H9 (cell line): ENCODE data around the gene INHBC. TPM values are rescaled to one million over a fixed set of nuclear protein-coding genes. Genes with fewer than 3 reads are reported as not detected.

ENCODE experiments used
- DNase-seq: peaks from one replicate; pipeline ENCODE4 v3.0.0-alpha.2; 2017
- H2AFZ ChIP-seq: one replicate; pipeline ENCODE4 v1.6.1; 2013; ENCODE audit warnings: mild to moderate bottlenecking, low read length, control low read depth, moderate library complexity
- H2AK5ac ChIP-seq: 2 replicates; pipeline ENCODE4 v1.6.1; 2013; ENCODE audit warnings: low read length, control low read depth, mixed read lengths; ENCODE audit not compliant: insufficient read length
- H2BK120ac ChIP-seq: one replicate; pipeline ENCODE4 v1.6.1; 2013; ENCODE audit warnings: low read depth, mild to moderate bottlenecking, low read length, control low read depth, inconsistent platforms; ENCODE audit not compliant: poor library complexity, severe bottlenecking
- H2BK12ac ChIP-seq: 2 replicates; pipeline ENCODE4 v1.6.1; 2013; ENCODE audit warnings: low read length, control low read depth, mixed read lengths, low read depth; ENCODE audit not compliant: insufficient read length
- H2BK15ac ChIP-seq: 2 replicates; pipeline ENCODE4 v1.6.1; 2013; ENCODE audit warnings: low read depth, low read length, control low read depth
- H2BK20ac ChIP-seq: one replicate; pipeline ENCODE4 v1.6.1; 2013; ENCODE audit warnings: low read depth, mild to moderate bottlenecking, low read length, control low read depth, inconsistent platforms; ENCODE audit not compliant: poor library complexity, severe bottlenecking
- H2BK5ac ChIP-seq: 2 replicates; pipeline ENCODE4 v1.6.1; 2013; ENCODE audit warnings: low read length, control low read depth, mixed read lengths; ENCODE audit not compliant: insufficient read length
- H3K14ac ChIP-seq: 2 replicates; pipeline ENCODE4 v1.6.1; 2013; ENCODE audit warnings: low read length, control low read depth; ENCODE audit not compliant: insufficient read depth
- H3K18ac ChIP-seq: 2 replicates; pipeline ENCODE4 v1.6.1; 2013; ENCODE audit warnings: low read depth, mild to moderate bottlenecking, mixed read lengths, low read length, control low read depth; ENCODE audit not compliant: insufficient read length
- H3K23ac ChIP-seq: 2 replicates; pipeline ENCODE4 v1.6.1; 2013; ENCODE audit warnings: low read length, control low read depth, mixed read lengths, low read depth; ENCODE audit not compliant: insufficient read length
- H3K23me2 ChIP-seq: 2 replicates; pipeline ENCODE4 v1.6.1; 2013; ENCODE audit warnings: low read depth, mild to moderate bottlenecking, mixed read lengths, low read length, control low read depth; ENCODE audit not compliant: insufficient read length, poor library complexity, severe bottlenecking
- H3K27ac ChIP-seq: 2 replicates; pipeline ENCODE4 v1.5.1; 2013; ENCODE audit warnings: low read length, control low read depth, mixed read lengths, low read depth; ENCODE audit not compliant: insufficient read length
- H3K27me3 ChIP-seq: 2 replicates; pipeline ENCODE4 v1.6.1; 2013; ENCODE audit warnings: low read length, control low read depth, inconsistent platforms; ENCODE audit not compliant: insufficient read depth
- H3K4ac ChIP-seq: 2 replicates; pipeline ENCODE4 v1.6.1; 2013; ENCODE audit warnings: low read depth, mild to moderate bottlenecking, control low read depth, inconsistent platforms, low read length, moderate library complexity
- H3K4me1 ChIP-seq: 2 replicates; pipeline ENCODE4 v1.6.1; 2013; ENCODE audit warnings: low read length, control low read depth, inconsistent platforms; ENCODE audit not compliant: insufficient read depth
- H3K4me2 ChIP-seq: 2 replicates; pipeline ENCODE4 v1.6.1; 2013; ENCODE audit warnings: low read length, control low read depth, mixed read lengths; ENCODE audit not compliant: insufficient read length, insufficient read depth
- H3K56ac ChIP-seq: 2 replicates; pipeline ENCODE4 v1.6.1; 2013; ENCODE audit warnings: low read depth, mild to moderate bottlenecking, mixed read lengths, low read length, control low read depth; ENCODE audit not compliant: insufficient read length
- H3K79me1 ChIP-seq: 2 replicates; pipeline ENCODE4 v1.6.1; 2013; ENCODE audit warnings: low read depth, mild to moderate bottlenecking, moderate library complexity, low read length, control low read depth, inconsistent platforms; ENCODE audit not compliant: insufficient read depth, poor library complexity, severe bottlenecking
- H3K79me2 ChIP-seq: 2 replicates; pipeline ENCODE4 v1.6.1; 2013; ENCODE audit warnings: low read length, control low read depth, inconsistent platforms; ENCODE audit not compliant: insufficient read depth
- H3K9ac ChIP-seq: 2 replicates; pipeline ENCODE4 v1.6.1; 2013; ENCODE audit warnings: low read length, control low read depth, mixed read lengths; ENCODE audit not compliant: insufficient read length; ENCODE audit errors: extremely low read depth
- H3K9me3 ChIP-seq: one replicate; pipeline ENCODE4 v1.6.1; 2013; ENCODE audit warnings: low read depth, low read length, inconsistent platforms; ENCODE audit not compliant: control insufficient read depth
- H3T11ph ChIP-seq: one replicate; pipeline ENCODE4 v1.6.1; 2013; ENCODE audit warnings: mild to moderate bottlenecking, low read length, control low read depth, inconsistent platforms
- H4K20me1 ChIP-seq: one replicate; pipeline ENCODE4 v1.6.1; 2013; ENCODE audit not compliant: control insufficient read depth, insufficient read length, insufficient read depth
- H4K5ac ChIP-seq: 2 replicates; pipeline ENCODE4 v1.6.1; 2013; ENCODE audit warnings: low read depth, mild to moderate bottlenecking, mixed read lengths, low read length, control low read depth; ENCODE audit not compliant: insufficient read length
- H4K8ac ChIP-seq: replicated peaks from 2 replicates; pipeline ENCODE4 v1.6.1; 2013; ENCODE audit warnings: low read length, control low read depth, mixed read lengths, low read depth; ENCODE audit not compliant: insufficient read length
- H4K91ac ChIP-seq: 2 replicates; pipeline ENCODE4 v1.6.1; 2013; ENCODE audit warnings: low read depth, mild to moderate bottlenecking, moderate library complexity, mixed read lengths, low read length, control low read depth; ENCODE audit not compliant: insufficient read length
- H3K27ac Mint-ChIP-seq, 3 experiments: 2 replicates in 2 of 3; 3 replicates in 1 of 3; pipeline ENCODE4 v1.8.0; 2020 to 2021; ENCODE audit warnings: mixed read lengths in 3 of 3, mild to moderate bottlenecking in 1 of 3, moderate library complexity in 1 of 3
- H3K27me3 Mint-ChIP-seq: 2 replicates; pipeline ENCODE4 v1.8.0; 2021; ENCODE audit warnings: low read depth, mild to moderate bottlenecking, moderate library complexity, mixed read lengths
- H3K36me3 Mint-ChIP-seq, 3 experiments: 2 replicates in 2 of 3; 3 replicates in 1 of 3; pipeline ENCODE4 v1.8.0; 2020 to 2021; ENCODE audit warnings: low read depth in 3 of 3, mixed read lengths in 3 of 3; ENCODE audit not compliant: insufficient read depth in 1 of 3
- H3K4me1 Mint-ChIP-seq, 2 experiments: 2 replicates each; pipeline ENCODE4 v1.8.0; 2020; ENCODE audit warnings: mixed read lengths in 2 of 2
- H3K4me3 Mint-ChIP-seq, 2 experiments: 2 replicates in 1 of 2; 3 replicates in 1 of 2; pipeline ENCODE4 v1.8.0; 2020 to 2021; ENCODE audit warnings: mild to moderate bottlenecking in 2 of 2, mixed read lengths in 2 of 2, moderate library complexity in 1 of 2
- H3K9me3 Mint-ChIP-seq, 2 experiments: 2 replicates in 1 of 2; 3 replicates in 1 of 2; pipeline ENCODE4 v1.8.0; 2020; ENCODE audit warnings: mild to moderate bottlenecking in 2 of 2, mixed read lengths in 2 of 2, moderate library complexity in 1 of 2
- WGBS: extraction: QIAGEN DNeasy Blood & Tissue Kit; methylation state at CpG from one replicate; pipeline ENCODE4 v1.1.7; 2013; ENCODE audit warnings: missing lambda C conversion rate, low lambda C conversion rate, mixed read lengths; ENCODE audit not compliant: insufficient read length; ENCODE audit errors: extremely low coverage; 5-methylcytosine and 5-hydroxymethylcytosine counted together
- total RNA-seq: library from RNA; stranded (reverse); gene quantifications from 2 replicates; pipeline ENCODE4 v1.2.1, GENCODE V29; 2021
- TF ChIP-seq, protein P1 (sequence below): fragments of 200-600 bp; sonication (generic); conservative IDR thresholded peaks from 3 replicates; pipeline ENCODE4 v1.8.0; 2021; ENCODE audit warnings: antibody characterized with exemption, mild to moderate bottlenecking

INHBC gene
- total RNA-seq, 1 experiment from 2014 or later = not detected

DNA sequence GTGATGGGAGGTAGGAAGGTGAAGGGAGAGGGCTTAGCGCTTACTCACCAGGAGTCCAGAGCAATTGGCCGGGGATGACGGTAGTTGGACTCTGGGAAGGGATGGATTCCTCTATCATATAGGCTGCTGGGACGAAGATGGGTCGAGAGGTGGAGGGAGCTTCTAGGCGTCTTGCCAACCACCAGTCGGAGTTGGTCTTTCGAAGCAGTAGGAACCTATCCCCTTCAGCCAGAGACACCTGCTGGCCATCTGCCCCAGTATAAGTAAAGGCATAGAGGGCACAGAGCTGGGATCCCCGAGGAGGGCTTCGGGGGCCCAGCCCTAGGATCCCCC lies 44.4 kb downstream of the INHBC start:
- no peak for DNase-seq
- Histone ChIP-seq H2BK20ac (no peak overlapping the region), H3K9me3 (no peaks in the 10 kb centered on the region), H4K91ac (no peak overlapping the region), H3K27ac (no peak overlapping the region), H3K56ac (no peak overlapping the region), H4K8ac (no peak overlapping the region), H2BK5ac (no peak overlapping the region), H3K23me2 (peaks cover 15% of the 10 kb centered on the region), H3K4me2 (no peak overlapping the region), H3K14ac (no peak overlapping the region), H2BK12ac (no peak overlapping the region), H4K5ac (no peak overlapping the region), H2BK15ac (no peak overlapping the region), H4K20me1 (peaks cover 3% of the 10 kb centered on the region), H3K79me1 (no peaks in the 10 kb centered on the region), H2BK120ac (no peak overlapping the region), H3K23ac (no peak overlapping the region), H3K9ac (no peak overlapping the region), H3K27me3 (peaks cover 30% of the 10 kb centered on the region), H3T11ph (no peak overlapping the region), H3K4ac (no peak overlapping the region), H3K18ac (no peak overlapping the region), H3K4me1 (peaks cover 3% of the 10 kb centered on the region; the same call in 1 of the 2 replicates), H2AFZ (no peak overlapping the region), H3K79me2 (no peaks in the 10 kb centered on the region), H2AK5ac (no peak overlapping the region)
- H3K4me1 Mint-ChIP-seq = peaks cover 33 to 34% of the 10 kb centered on the region in 2 experiments
- peaks cover 60% of the 10 kb centered on the region for H3K27me3 Mint-ChIP-seq
- no CpG with 5 or more reads among the region's 10 CpGs for WGBS
- H3K9me3 Mint-ChIP-seq = no peaks in the 10 kb centered on the region
- no peak overlapping the region for H3K27ac Mint-ChIP-seq
- TF ChIP-seq, protein P1, sequence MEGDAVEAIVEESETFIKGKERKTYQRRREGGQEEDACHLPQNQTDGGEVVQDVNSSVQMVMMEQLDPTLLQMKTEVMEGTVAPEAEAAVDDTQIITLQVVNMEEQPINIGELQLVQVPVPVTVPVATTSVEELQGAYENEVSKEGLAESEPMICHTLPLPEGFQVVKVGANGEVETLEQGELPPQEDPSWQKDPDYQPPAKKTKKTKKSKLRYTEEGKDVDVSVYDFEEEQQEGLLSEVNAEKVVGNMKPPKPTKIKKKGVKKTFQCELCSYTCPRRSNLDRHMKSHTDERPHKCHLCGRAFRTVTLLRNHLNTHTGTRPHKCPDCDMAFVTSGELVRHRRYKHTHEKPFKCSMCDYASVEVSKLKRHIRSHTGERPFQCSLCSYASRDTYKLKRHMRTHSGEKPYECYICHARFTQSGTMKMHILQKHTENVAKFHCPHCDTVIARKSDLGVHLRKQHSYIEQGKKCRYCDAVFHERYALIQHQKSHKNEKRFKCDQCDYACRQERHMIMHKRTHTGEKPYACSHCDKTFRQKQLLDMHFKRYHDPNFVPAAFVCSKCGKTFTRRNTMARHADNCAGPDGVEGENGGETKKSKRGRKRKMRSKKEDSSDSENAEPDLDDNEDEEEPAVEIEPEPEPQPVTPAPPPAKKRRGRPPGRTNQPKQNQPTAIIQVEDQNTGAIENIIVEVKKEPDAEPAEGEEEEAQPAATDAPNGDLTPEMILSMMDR = no peak
- H3K36me3 Mint-ChIP-seq = no peaks in the 10 kb centered on the region; a peak in 2 of 7 replicates
- H3K4me3 Mint-ChIP-seq = no peak overlapping the region
